Panc1 (cell line): Measurements from ENCODE around the gene KCNQ1OT1. TPM values are rescaled to one million over a fixed set of nuclear protein-coding genes. Genes with fewer than 3 reads are reported as not detected.

ENCODE experiments used
- ATAC-seq: fragments of 200-7000 bp; cut with Tn5 transposase; 2 replicates; pipeline ENCODE4 v1.9.1; 2020; ENCODE audit warnings: mild to moderate bottlenecking, moderate library complexity
- BruUV-seq: library from RNA; stranded (reverse); fragments of 400-500 nt; replicated peaks from 2 replicates; lab custom pipeline; 2021; lab: Mats Ljungman, UMichigan
- CTCF ChIA-PET: fragments of 300-600 bp; sonication (Branson Sonifier 250); formaldehyde crosslinking; loops from one replicate; lab custom pipeline; 2022; ENCODE audit warnings: antibody characterized with exemption; lab: Charles Lee
- POLR2A ChIA-PET: fragments of 300-600 bp; sonication (Branson Sonifier 250); formaldehyde crosslinking; loops from one replicate; lab custom pipeline; 2022; ENCODE audit warnings: antibody characterized with exemption; lab: Charles Lee
- DNase-seq: peaks from one replicate; pipeline ENCODE4 v3.0.0-alpha.2; 2010; ENCODE audit warnings: low read depth, low spot score
- H3K27ac ChIP-seq: 2 replicates; pipeline ENCODE4 v1.5.1; 2011; ENCODE audit warnings: mild to moderate bottlenecking, low read length, inconsistent platforms
- H3K27me3 ChIP-seq: fragments of 200-500 bp; sonication (Bioruptor generic); 2 replicates; pipeline ENCODE4 v1.6.0; 2014; ENCODE audit warnings: low read length, inconsistent platforms; ENCODE audit not compliant: control insufficient read depth, insufficient read depth
- H3K36me3 ChIP-seq: fragments of 200-500 bp; sonication (Bioruptor generic); 2 replicates; pipeline ENCODE4 v1.5.1; 2014; ENCODE audit warnings: inconsistent platforms, mild to moderate bottlenecking, low read length, moderate library complexity; ENCODE audit not compliant: control insufficient read depth, insufficient read depth
- H3K4me1 ChIP-seq: 2 replicates; pipeline ENCODE4 v1.5.1; 2011; ENCODE audit warnings: inconsistent platforms, mild to moderate bottlenecking, low read length, moderate library complexity; ENCODE audit not compliant: control insufficient read depth, insufficient read depth
- H3K4me3 ChIP-seq, 2 experiments: 2 replicates each; pipeline ENCODE4 v1.5.1; 2011 to 2012; ENCODE audit warnings: low read depth in 2 of 2, low read length in 2 of 2, mild to moderate bottlenecking in 2 of 2, inconsistent platforms in 1 of 2, moderate library complexity in 1 of 2
- H3K9me3 ChIP-seq: fragments of 200-500 bp; sonication (Bioruptor generic); 2 replicates; pipeline ENCODE4 v1.5.1; 2014; ENCODE audit warnings: low read depth, mild to moderate bottlenecking, inconsistent platforms, low read length, moderate library complexity; ENCODE audit not compliant: control insufficient read depth, insufficient read depth
- CTCF ChIP-seq: fragments of 450-650 bp; IDR thresholded peaks from 2 replicates; pipeline ENCODE4 v1.5.1; 2017; ENCODE audit warnings: mild to moderate bottlenecking
- POLR2AphosphoS5 ChIP-seq: IDR thresholded peaks from 2 replicates; pipeline ENCODE4 v1.6.1; 2012; ENCODE audit warnings: mild to moderate bottlenecking, low read depth, low read length, moderate library complexity
- REST ChIP-seq, 2 experiments: IDR thresholded peaks; 2 replicates each; pipeline ENCODE4 v1.6.1; 2011 to 2012; ENCODE audit warnings: low read depth in 2 of 2, control low read depth in 1 of 2, low read length in 1 of 2, mild to moderate bottlenecking in 1 of 2, moderate library complexity in 1 of 2; ENCODE audit not compliant: insufficient read depth in 1 of 2
- SIN3A ChIP-seq: IDR thresholded peaks from 2 replicates; pipeline ENCODE4 v1.6.1; 2012; ENCODE audit warnings: low read depth, mild to moderate bottlenecking, low read length, moderate library complexity, borderline replicate concordance; ENCODE audit not compliant: insufficient read depth
- TCF7L2 ChIP-seq: IDR thresholded peaks from 2 replicates; pipeline ENCODE4 v1.6.1; 2011; ENCODE audit warnings: mild to moderate bottlenecking, low read depth, low read length, inconsistent platforms
- in situ Hi-C: cut with HindIII; loops from 2 replicates; pipeline ENCODE4 v1.10.0; 2016; ENCODE audit warnings: low sequenced_read_pairs, low pct_unique_long_range_greater_than_20kb
- intact Hi-C: fragments of 100-400 bp; cut with micrococcal nuclease; formaldehyde crosslinking; loops from one replicate; pipeline ENCODE4 v1.10.0; 2022; ENCODE audit not compliant: unreplicated experiment
- total RNA-seq: library from RNA; stranded (reverse); gene quantifications from one replicate; pipeline ENCODE4 v1.2.1, GENCODE V29; 2021; ENCODE audit not compliant: unreplicated experiment

Gene KCNQ1OT1
- total RNA-seq, 1 experiment from 2014 or later = 1.3 TPM

- H3K4me3 ChIP-seq = no peak overlapping the region
- no peaks in the 10 kb centered on the region for H3K9me3 ChIP-seq
- H3K4me1 ChIP-seq = 0 out of 2 replicates have a peak, but pooled peaks cover 2% of the 10 kb centered on the region
- CTCF ChIA-PET = no interaction called here
- no peak for TF ChIP-seq SIN3A
- ATAC-seq = no peak
- no peak for DNase-seq
- in situ Hi-C loops (no loop called here), intact Hi-C loops (no loop called here)
- H3K36me3 ChIP-seq = no peaks in the 10 kb centered on the region
- POLR2A ChIA-PET = no interaction called here
- no TSS peak for BruUV-seq
- no peaks in the 10 kb centered on the region for H3K27me3 ChIP-seq
- H3K27ac ChIP-seq = no peak overlapping the region
Measured at GRCh38 chr11:2706321-2706720, 6.5 kb upstream of the KCNQ1OT1 start.

GRCh38 chr11:2704896-2705606 is 5.3 kb upstream of the KCNQ1OT1 start:
- Histone ChIP-seq H3K27ac (no peak overlapping the region), H3K27me3 (no peaks in the 10 kb centered on the region), H3K4me1 (peaks cover 6% of the 10 kb centered on the region; the same call in 1 of the 2 replicates), H3K36me3 (no peaks in the 10 kb centered on the region), H3K4me3 (no peak overlapping the region), H3K9me3 (no peaks in the 10 kb centered on the region)
- TF ChIP-seq CTCF (no peak), REST (IDR thresholded peaks at IDR 0.05; ENCODE audit: insufficient read depth in 1 of 2, low read depth in 2 of 2, low read length in 1 of 2) (no peak), SIN3A (no peak), TCF7L2 (no peak), POLR2AphosphoS5 (no peak)
- intact Hi-C loops (no loop called here), in situ Hi-C loops (no loop called here)
- no peak for DNase-seq
- POLR2A ChIA-PET = interaction anchor here (0.6 kb wide), 1 partner anchor 168 kb away, joined by 4 read pairs; no protein-coding TSS in a partner anchor
- no TSS peak for BruUV-seq
- no peak for ATAC-seq
- CTCF ChIA-PET = no interaction called here

GRCh38 chr11:2704356-2704755 is 4.6 kb upstream of the KCNQ1OT1 start:
- BruUV-seq = no TSS peak
- Histone ChIP-seq H3K27me3 (no peaks in the 10 kb centered on the region), H3K36me3 (no peaks in the 10 kb centered on the region), H3K4me3 (no peak overlapping the region), H3K27ac (no peak overlapping the region), H3K9me3 (no peaks in the 10 kb centered on the region), H3K4me1 (peaks cover 6% of the 10 kb centered on the region; the same call in 1 of the 2 replicates)
- ChIA-PET POLR2A (no interaction called here), CTCF (no interaction called here)
- ATAC-seq = no peak
- DNase-seq = no peak
- intact Hi-C loops = no loop called here
- TF ChIP-seq CTCF (no peak), TCF7L2 (no peak), POLR2AphosphoS5 (no peak), SIN3A (no peak), REST (IDR thresholded peaks at IDR 0.05; ENCODE audit: insufficient read depth in 1 of 2, low read depth in 2 of 2, low read length in 1 of 2) (no peak)
- in situ Hi-C loops = no loop called here
